Right renal pelvis (tissue), 4 donors: Measurements from ENCODE around the gene TOM1L2. TPM values are rescaled to one million over a fixed set of nuclear protein-coding genes. Genes with fewer than 3 reads are reported as not detected.
A peak's percentile ranks its signal among the peaks of the same experiment; 100 is the strongest.

Experiments
- DNase-seq, 4 donors: peaks; one replicate each; pipeline ENCODE4 v3.0.0-alpha.2; 2013; ENCODE audit warnings: low read depth in 4 of 4, low spot score in 3 of 4, missing footprints in 1 of 4
- polyA plus RNA-seq, 4 donors: library from polyadenylated mRNA; unstranded; fragments of 120-200 nt; gene quantifications; one replicate each; pipeline ENCODE4 v1.2.1, GENCODE V29; 2013; ENCODE audit not compliant: insufficient read length in 4 of 4

TOM1L2 gene
- polyA plus RNA-seq, 4 donors, result 35.4 to 40.2 (median 37.6) TPM

- DNase-seq, result no peak
These were observed 131.2 kb downstream of the TOM1L2 start for GRCh38 chr17:17840751-17841591.

- peak in 3 of 4 donors; percentile 63 to 69 (median 67) for DNase-seq
These were observed 132.2 kb downstream of the TOM1L2 start for GRCh38 chr17:17839791-17840707.

- DNase-seq, result no peak
These were observed 133.9 kb downstream of the TOM1L2 start for GRCh38 chr17:17837966-17838962.

GRCh38 chr17:17837380-17837821 is 134.8 kb downstream of the TOM1L2 start:
- no peak for DNase-seq

GRCh38 chr17:17836818-17837379 is 135.3 kb downstream of the TOM1L2 start, which contains the start of gene SREBF1:
Gene SREBF1 (minus strand): TSS chr17:17836986. CDS start chr17:17836817, 169 bp downstream.
- DNase-seq, result no peak

GRCh38 chr17:17836250-17836817 is 135.9 kb downstream of the TOM1L2 start:
- DNase-seq, result peak; percentile 94 to 100 (median 95)

GRCh38 chr17:17835415-17836249 is 136.6 kb downstream of the TOM1L2 start:
- DNase-seq, result no peak

GRCh38 chr17:17834974-17835373 is 137.2 kb downstream of the TOM1L2 start:
- DNase-seq, result no peak

- DNase-seq, result no peak
These were observed 138.4 kb downstream of the TOM1L2 start for GRCh38 chr17:17833658-17834357.

GRCh38 chr17:17832032-17832363 is 140.2 kb downstream of the TOM1L2 start:
- no peak for DNase-seq

GRCh38 chr17:17831208-17832031 is 140.8 kb downstream of the TOM1L2 start:
- DNase-seq, result no peak

GRCh38 chr17:17830740-17831207 is 141.4 kb downstream of the TOM1L2 start:
- DNase-seq, result no peak

GRCh38 chr17:17830269-17830567 is 142.0 kb downstream of the TOM1L2 start:
- no peak for DNase-seq

- DNase-seq, result no peak
These were observed 144.2 kb downstream of the TOM1L2 start for GRCh38 chr17:17827826-17828621.

GRCh38 chr17:17826942-17827785 is 145.0 kb downstream of the TOM1L2 start:
- no peak for DNase-seq
